SK-N-SH (cell line): ENCODE measurements around the gene CAMK2D. TPM values are rescaled to one million over a fixed set of nuclear protein-coding genes. Genes with fewer than 3 reads are reported as not detected.

Source experiments
- CTCF ChIA-PET: fragments of 300-600, 350-600 bp; formaldehyde crosslinking; extraction: SDS; loops from one replicate; lab custom pipeline; 2021; lab: Yijun Ruan, JAX
- POLR2A ChIA-PET: fragments of 350-600 bp; sonication (Branson Sonifier 250); formaldehyde crosslinking; extraction: SDS; loops from one replicate; lab custom pipeline; 2020; ENCODE audit warnings: antibody characterized with exemption, inconsistent platforms; lab: Yijun Ruan, JAX
- DNase-seq: peaks from one replicate; pipeline ENCODE4 v3.0.0; 2012
- H2AFZ ChIP-seq: fragments of 200-600 bp; sonication (generic); 2 replicates; pipeline ENCODE4 v1.8.1; 2016; ENCODE audit warnings: antibody characterized with exemption, mild to moderate bottlenecking, low read depth
- H3F3A ChIP-seq: fragments of 200-600 bp; sonication (generic); replicated peaks from 2 replicates; pipeline ENCODE3; 2016; ENCODE audit warnings: antibody characterized with exemption, mild to moderate bottlenecking; ENCODE audit not compliant: insufficient read depth
- H3K27ac ChIP-seq, 2 experiments: fragments of 200-500 bp in 1 of 2; fragments of 200-600 bp in 1 of 2; sonication (Bioruptor generic) in 1 of 2; sonication (generic), shearing (Covaris generic) in 1 of 2; 2 replicates each; pipeline versions ENCODE4 v1.5.1 to v1.6.1; 2014 to 2016; ENCODE audit warnings: low read depth in 2 of 2, inconsistent platforms in 1 of 2, low read length in 1 of 2, mild to moderate bottlenecking in 1 of 2, mixed read lengths in 1 of 2
- H3K27me3 ChIP-seq: fragments of 200-600 bp; sonication (generic), shearing (Covaris generic); 2 replicates; pipeline ENCODE4 v1.6.1; 2016; ENCODE audit warnings: mixed run types; ENCODE audit not compliant: insufficient read depth
- H3K36me3 ChIP-seq, 2 experiments: fragments of 200-500 bp in 1 of 2; fragments of 200-600 bp in 1 of 2; sonication (Bioruptor generic) in 1 of 2; sonication (generic) in 1 of 2; replicated peaks in 1 of 2; 2 replicates each; pipeline versions ENCODE3 to v1.5.1; 2014 to 2016; ENCODE audit warnings: low read length in 1 of 2, mild to moderate bottlenecking in 1 of 2; ENCODE audit not compliant: insufficient read depth in 2 of 2, control insufficient read depth in 1 of 2
- H3K4me1 ChIP-seq, 2 experiments: fragments of 200-500 bp in 1 of 2; fragments of 200-600 bp in 1 of 2; sonication (Bioruptor generic) in 1 of 2; sonication (generic), shearing (Covaris generic) in 1 of 2; 2 replicates each; pipeline versions ENCODE4 v1.5.1 to v1.6.1; 2014 to 2016; ENCODE audit warnings: low read depth in 1 of 2, low read length in 1 of 2, mixed run types in 1 of 2; ENCODE audit not compliant: insufficient read depth in 2 of 2, control insufficient read depth in 1 of 2
- H3K4me2 ChIP-seq: fragments of 200-600 bp; sonication (generic), shearing (Covaris generic); 2 replicates; pipeline ENCODE4 v1.6.1; 2017; ENCODE audit warnings: mixed run types
- H3K4me3 ChIP-seq, 2 experiments: fragments of 200-500 bp in 1 of 2; fragments of 200-600 bp in 1 of 2; sonication (Bioruptor generic) in 1 of 2; sonication (generic), shearing (Covaris generic) in 1 of 2; 2 replicates each; pipeline versions ENCODE4 v1.5.1 to v1.8.1; 2014 to 2016; ENCODE audit warnings: low read depth in 2 of 2, inconsistent platforms in 1 of 2, low read length in 1 of 2, mild to moderate bottlenecking in 1 of 2, mixed read lengths in 1 of 2, moderate library complexity in 1 of 2
- H3K79me2 ChIP-seq: fragments of 200-600 bp; sonication (generic); 2 replicates; pipeline ENCODE4 v1.8.1; 2017; ENCODE audit warnings: mild to moderate bottlenecking; ENCODE audit not compliant: insufficient read depth
- H3K9ac ChIP-seq: fragments of 200-600 bp; sonication (generic); 2 replicates; pipeline ENCODE4 v1.6.1; 2017; ENCODE audit warnings: mixed run types
- H3K9me2 ChIP-seq: fragments of 200-600 bp; sonication (generic); 2 replicates; pipeline ENCODE4 v1.6.1; 2017; ENCODE audit warnings: mixed run types
- H3K9me3 ChIP-seq: fragments of 200-600 bp; sonication (generic); 2 replicates; pipeline ENCODE4 v1.6.1; 2017; ENCODE audit warnings: mixed run types, mild to moderate bottlenecking, moderate library complexity
- H4K20me1 ChIP-seq: fragments of 200-600 bp; sonication (generic); 2 replicates; pipeline ENCODE4 v1.6.1; 2017; ENCODE audit warnings: mild to moderate bottlenecking, mixed run types; ENCODE audit not compliant: insufficient read depth
- CHD2 ChIP-seq: fragments of 150-350 bp; IDR thresholded peaks from 2 replicates; pipeline ENCODE4 v1.6.1; 2018; ENCODE audit warnings: low read length; ENCODE audit not compliant: partially characterized antibody
- ELF1 ChIP-seq: IDR thresholded peaks from 2 replicates; pipeline ENCODE4 v1.4.0; 2012
- EP300 ChIP-seq, 2 experiments: IDR thresholded peaks; 2 replicates each; pipeline versions ENCODE4 v1.4.0 to v1.6.1; 2012; ENCODE audit warnings: borderline replicate concordance in 1 of 2, low read depth in 1 of 2, low read length in 1 of 2
- FOSL2 ChIP-seq: IDR thresholded peaks from 2 replicates; pipeline ENCODE4 v1.4.0; 2012; ENCODE audit warnings: low read depth, mild to moderate bottlenecking, moderate library complexity, borderline replicate concordance
- FOXJ3 ChIP-seq: sonication (generic); formaldehyde crosslinking; IDR thresholded peaks from 2 replicates; pipeline ENCODE4 v1.5.1; 2020; ENCODE audit warnings: mild to moderate bottlenecking, missing genetic modification reagents
- FOXM1 ChIP-seq: IDR thresholded peaks from 2 replicates; pipeline ENCODE4 v1.4.0; 2012; ENCODE audit warnings: low read depth, mild to moderate bottlenecking
- GABPA ChIP-seq: IDR thresholded peaks from 2 replicates; pipeline ENCODE4 v1.4.0; 2012; ENCODE audit warnings: low read depth, mild to moderate bottlenecking
- GATA2 ChIP-seq: sonication (generic); formaldehyde crosslinking; IDR thresholded peaks from 2 replicates; pipeline ENCODE4 v1.5.0; 2020; ENCODE audit warnings: mild to moderate bottlenecking, missing genetic modification reagents
- JUND ChIP-seq: IDR thresholded peaks from 2 replicates; pipeline ENCODE4 v1.4.0; 2012
- MEF2A ChIP-seq: IDR thresholded peaks from 2 replicates; pipeline ENCODE4 v1.4.0; 2012; ENCODE audit warnings: low read depth, borderline replicate concordance
- NRF1 ChIP-seq: IDR thresholded peaks from 2 replicates; pipeline ENCODE4 v1.6.1; 2012; ENCODE audit warnings: low read depth, mild to moderate bottlenecking, low read length
- RCOR1 ChIP-seq: fragments of 150-350 bp; IDR thresholded peaks from 2 replicates; pipeline ENCODE4 v1.6.1; 2017; ENCODE audit warnings: antibody characterized with exemption, low read length
- REST ChIP-seq: IDR thresholded peaks from 2 replicates; pipeline ENCODE4 v1.6.1; 2012; ENCODE audit warnings: mild to moderate bottlenecking, low read depth, low read length, moderate library complexity
- RFX5 ChIP-seq: IDR thresholded peaks from 2 replicates; pipeline ENCODE4 v1.6.1; 2012; ENCODE audit warnings: mild to moderate bottlenecking, improper control_type of control experiment, low read length
- SIN3A ChIP-seq: IDR thresholded peaks from 2 replicates; pipeline ENCODE4 v1.6.1; 2012; ENCODE audit warnings: low read depth, mild to moderate bottlenecking, low read length, moderate library complexity, borderline replicate concordance
- WGBS: methylation state at CpG from one replicate; pipeline ENCODE4 v1.1.6; 2017; ENCODE audit warnings: low lambda C conversion rate; 5-methylcytosine and 5-hydroxymethylcytosine counted together
- polyA plus RNA-seq, 3 experiments: library from polyadenylated mRNA; depleted of rRNA; stranded (reverse); fragments of >200 nt; gene quantifications; 2 replicates each; pipeline ENCODE4 v1.2.3, GENCODE V29; 2012
- TF ChIP-seq, protein P1 (sequence below): IDR thresholded peaks from 2 replicates; pipeline ENCODE4 v1.4.0; 2012; ENCODE audit warnings: low read depth, borderline replicate concordance
- TF ChIP-seq, protein P2 (sequence below): IDR thresholded peaks from 2 replicates; pipeline ENCODE4 v1.4.0; 2012; ENCODE audit warnings: low read depth, borderline replicate concordance
- TF ChIP-seq, protein P3 (sequence below): fragments of 150-350 bp; IDR thresholded peaks from 2 replicates; pipeline ENCODE4 v1.6.1; 2016; ENCODE audit warnings: mild to moderate bottlenecking, low read depth, low read length
- TF ChIP-seq, protein P4 (sequence below): IDR thresholded peaks from 2 replicates; pipeline ENCODE4 v1.4.0; 2012; ENCODE audit warnings: low read depth
- TF ChIP-seq, protein P5 (sequence below): IDR thresholded peaks from 2 replicates; pipeline ENCODE4; 2012

Gene CAMK2D
- polyA plus RNA-seq, 1 of the 3 experiments (the other 2 are of a cell fraction): 17.0 TPM

GRCh38 chr4:113601636-113602035 lies 159.9 kb downstream of the CAMK2D start:
- Histone ChIP-seq H3K4me2 (no peak overlapping the region), H3K9me3 (no peaks in the 10 kb centered on the region), H4K20me1 (no peaks in the 10 kb centered on the region; the same call in 1 of the 2 replicates), H3K4me3 (no peak overlapping the region), H3K27ac (no peak overlapping the region), H3K4me1 (no peaks in the 10 kb centered on the region; a peak in 1 of 4 replicates), H2AFZ (no peak overlapping the region), H3K9ac (no peak overlapping the region), H3F3A (peaks cover 9% of the 10 kb centered on the region), H3K36me3 (peaks cover 2 to 30% of the 10 kb centered on the region in 2 experiments), H3K27me3 (no peaks in the 10 kb centered on the region), H3K9me2 (no peaks in the 10 kb centered on the region), H3K79me2 (peaks cover 23% of the 10 kb centered on the region)
- TF ChIP-seq FOSL2: no peak
- TF ChIP-seq RCOR1: no peak
- TF ChIP-seq FOXM1: no peak
- TF ChIP-seq, protein P1, sequence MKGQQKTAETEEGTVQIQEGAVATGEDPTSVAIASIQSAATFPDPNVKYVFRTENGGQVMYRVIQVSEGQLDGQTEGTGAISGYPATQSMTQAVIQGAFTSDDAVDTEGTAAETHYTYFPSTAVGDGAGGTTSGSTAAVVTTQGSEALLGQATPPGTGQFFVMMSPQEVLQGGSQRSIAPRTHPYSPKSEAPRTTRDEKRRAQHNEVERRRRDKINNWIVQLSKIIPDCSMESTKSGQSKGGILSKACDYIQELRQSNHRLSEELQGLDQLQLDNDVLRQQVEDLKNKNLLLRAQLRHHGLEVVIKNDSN: no peak
- TF ChIP-seq REST: no peak
- TF ChIP-seq MEF2A: no peak
- no peak for TF ChIP-seq GABPA
- no peak for TF ChIP-seq ELF1
- no peak for TF ChIP-seq SIN3A
- TF ChIP-seq JUND: no peak
- TF ChIP-seq, protein P2, sequence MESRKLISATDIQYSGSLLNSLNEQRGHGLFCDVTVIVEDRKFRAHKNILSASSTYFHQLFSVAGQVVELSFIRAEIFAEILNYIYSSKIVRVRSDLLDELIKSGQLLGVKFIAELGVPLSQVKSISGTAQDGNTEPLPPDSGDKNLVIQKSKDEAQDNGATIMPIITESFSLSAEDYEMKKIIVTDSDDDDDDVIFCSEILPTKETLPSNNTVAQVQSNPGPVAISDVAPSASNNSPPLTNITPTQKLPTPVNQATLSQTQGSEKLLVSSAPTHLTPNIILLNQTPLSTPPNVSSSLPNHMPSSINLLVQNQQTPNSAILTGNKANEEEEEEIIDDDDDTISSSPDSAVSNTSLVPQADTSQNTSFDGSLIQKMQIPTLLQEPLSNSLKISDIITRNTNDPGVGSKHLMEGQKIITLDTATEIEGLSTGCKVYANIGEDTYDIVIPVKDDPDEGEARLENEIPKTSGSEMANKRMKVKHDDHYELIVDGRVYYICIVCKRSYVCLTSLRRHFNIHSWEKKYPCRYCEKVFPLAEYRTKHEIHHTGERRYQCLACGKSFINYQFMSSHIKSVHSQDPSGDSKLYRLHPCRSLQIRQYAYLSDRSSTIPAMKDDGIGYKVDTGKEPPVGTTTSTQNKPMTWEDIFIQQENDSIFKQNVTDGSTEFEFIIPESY: no peak
- TF ChIP-seq, protein P3, sequence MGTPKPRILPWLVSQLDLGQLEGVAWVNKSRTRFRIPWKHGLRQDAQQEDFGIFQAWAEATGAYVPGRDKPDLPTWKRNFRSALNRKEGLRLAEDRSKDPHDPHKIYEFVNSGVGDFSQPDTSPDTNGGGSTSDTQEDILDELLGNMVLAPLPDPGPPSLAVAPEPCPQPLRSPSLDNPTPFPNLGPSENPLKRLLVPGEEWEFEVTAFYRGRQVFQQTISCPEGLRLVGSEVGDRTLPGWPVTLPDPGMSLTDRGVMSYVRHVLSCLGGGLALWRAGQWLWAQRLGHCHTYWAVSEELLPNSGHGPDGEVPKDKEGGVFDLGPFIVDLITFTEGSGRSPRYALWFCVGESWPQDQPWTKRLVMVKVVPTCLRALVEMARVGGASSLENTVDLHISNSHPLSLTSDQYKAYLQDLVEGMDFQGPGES: no peak
- TF ChIP-seq FOXJ3 (CRISPR knock-in tag): no peak
- no peak for TF ChIP-seq GATA2 (CRISPR knock-in tag)
- TF ChIP-seq, protein P4, sequence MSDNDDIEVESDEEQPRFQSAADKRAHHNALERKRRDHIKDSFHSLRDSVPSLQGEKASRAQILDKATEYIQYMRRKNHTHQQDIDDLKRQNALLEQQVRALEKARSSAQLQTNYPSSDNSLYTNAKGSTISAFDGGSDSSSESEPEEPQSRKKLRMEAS: no peak
- TF ChIP-seq NRF1: no peak
- TF ChIP-seq CHD2: no peak
- TF ChIP-seq RFX5: no peak
- TF ChIP-seq, protein P5, sequence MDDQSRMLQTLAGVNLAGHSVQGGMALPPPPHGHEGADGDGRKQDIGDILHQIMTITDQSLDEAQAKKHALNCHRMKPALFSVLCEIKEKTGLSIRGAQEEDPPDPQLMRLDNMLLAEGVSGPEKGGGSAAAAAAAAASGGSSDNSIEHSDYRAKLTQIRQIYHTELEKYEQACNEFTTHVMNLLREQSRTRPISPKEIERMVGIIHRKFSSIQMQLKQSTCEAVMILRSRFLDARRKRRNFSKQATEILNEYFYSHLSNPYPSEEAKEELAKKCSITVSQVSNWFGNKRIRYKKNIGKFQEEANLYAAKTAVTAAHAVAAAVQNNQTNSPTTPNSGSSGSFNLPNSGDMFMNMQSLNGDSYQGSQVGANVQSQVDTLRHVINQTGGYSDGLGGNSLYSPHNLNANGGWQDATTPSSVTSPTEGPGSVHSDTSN: no peak
- TF ChIP-seq EP300 (IDR thresholded peaks at IDR 0.05; ENCODE audit: borderline replicate concordance in 1 of 2, low read depth in 1 of 2, low read length in 1 of 2): no peak
- POLR2A ChIA-PET: no interaction called here
- CTCF ChIA-PET: interaction anchor here (1.6 kb wide), 1 partner anchor 39 kb away, joined by 3 read pairs; no protein-coding TSS in a partner anchor
- DNase-seq: no peak
- whole genome bisulfite sequencing: 86% methylated on average over 4 of the region's 4 CpGs
